Heart left ventricle (tissue), 16 donors: ENCODE results near the gene NMRK1. TPM values are rescaled to one million over a fixed set of nuclear protein-coding genes. Genes with fewer than 3 reads are reported as not detected.

Experiments used
- ATAC-seq, 4 donors: fragments of 200-7000 bp; cut with Tn5 transposase; one replicate each; pipeline ENCODE4 v1.9.1; 2020 to 2022; ENCODE audit warnings: moderate library complexity in 4 of 4, mild to moderate bottlenecking in 3 of 4, moderate number of reproducible peaks in 1 of 4
- DNase-seq, 5 donors: peaks; one replicate each; pipeline ENCODE4 v3.0.0-alpha.2; 2020
- H3K27ac ChIP-seq, 12 donors: fragments of 200-600 bp; sonication (generic) in 4 of 12; one replicate each; pipeline versions ENCODE4 v1.5.0 to v1.8.0; 2016 to 2022; ENCODE audit warnings: mild to moderate bottlenecking in 2 of 12
- H3K27me3 ChIP-seq, 9 donors: fragments of 200-600 bp; sonication (generic) in 2 of 9; one replicate each; pipeline versions ENCODE4 v1.5.1 to v1.8.0; 2016 to 2022; ENCODE audit warnings: mild to moderate bottlenecking in 3 of 9
- H3K36me3 ChIP-seq, 9 donors: fragments of 200-600 bp; sonication (generic) in 2 of 9; one replicate each; pipeline versions ENCODE4 v1.5.0 to v1.8.0; 2018 to 2022; ENCODE audit warnings: mild to moderate bottlenecking in 2 of 9
- H3K4me1 ChIP-seq, 12 donors: fragments of 200-600 bp; sonication (generic) in 4 of 12; one replicate each; pipeline versions ENCODE4 v1.5.0 to v1.8.0; 2016 to 2022; ENCODE audit warnings: mild to moderate bottlenecking in 3 of 12
- H3K4me3 ChIP-seq, 12 donors: fragments of 200-600 bp; sonication (generic) in 4 of 12; one replicate each; pipeline versions ENCODE4 v1.5.0 to v1.8.0; 2017 to 2022; ENCODE audit warnings: mild to moderate bottlenecking in 9 of 12, moderate library complexity in 4 of 12
- H3K9me3 ChIP-seq, 12 donors: fragments of 200-600 bp; sonication (generic) in 4 of 12; one replicate each; pipeline versions ENCODE4 v1.5.0 to v1.8.0; 2016 to 2022; ENCODE audit warnings: mild to moderate bottlenecking in 1 of 12
- CTCF ChIP-seq, 12 donors: fragments of 200-600 bp; sonication (generic) in 4 of 12; IDR thresholded peaks; one replicate each; pipeline versions ENCODE4 v1.5.0 to v1.8.0; 2018 to 2022; ENCODE audit warnings: antibody characterized with exemption in 12 of 12, mild to moderate bottlenecking in 5 of 12
- POLR2A ChIP-seq, 2 donors: fragments of 450-650 bp; IDR thresholded peaks; one replicate each; pipeline ENCODE4 v1.6.1; 2017; ENCODE audit warnings: antibody characterized with exemption in 2 of 2, mild to moderate bottlenecking in 2 of 2, moderate library complexity in 2 of 2
- WGBS, 4 donors: extraction: QIAGEN DNeasy Blood & Tissue Kit in 2 of 4; methylation state at CpG; one replicate each; pipeline versions ENCODE4 v1.1.5 to v1.1.7; 2013 to 2018; 5-methylcytosine and 5-hydroxymethylcytosine counted together
- intact Hi-C, 10 donors: fragments of 100-400 bp; cut with DNase I; formaldehyde crosslinking; loops; one replicate each; pipeline versions ENCODE4 v1.11.1 to v1.14.2; 2022
- polyA plus RNA-seq, 2 donors: library from polyadenylated mRNA; stranded (reverse); fragments of 200-250 nt; gene quantifications; one replicate each; pipeline ENCODE4 v1.2.3, GENCODE V29; 2013
- total RNA-seq, 9 donors: library from RNA; depleted of rRNA in 2 of 9; stranded (reverse); fragments of >200 nt in 2 of 9; fragmentation: NEBNext Ultra II Directional in 3 of 9; extraction: Animal tissue kit (Norgen Biotek cat#: 25700) in 3 of 9; gene quantifications; one replicate each; pipeline versions ENCODE4 v1.1.0 to v1.2.4, GENCODE V29; 2016 to 2023
- donor health status: ischemic (EF 13 %, LVEDD 7.1; RV severe dilation, severe dysfunction).
- donor health status: healthy with polysubstance abuse.
- donor health status: DM: no; HTN: yes; CAD: no.
- donor health status: DM: no; HTN: no; CAD: no.
- donor health status: ischemic (EF 25% LVEDD 6.9; RV normal size, moderate dysfunction).
- donor health status: ischemic (EF 25% LVEDD 5.7; RV mildly dilated, moderate dysfunction).
- donor health status: healthy.
- donor health status: DM: yes; HTN: yes; CAD: no.
- donor health status: ischemic (EF 35%, LVEDD 5.7; RV mildly dilated, moderate dysfunction).
- donor health status: nonischemic (EF 11% LVEDD 7.7; RV severe dilation, severe dysfunction).
- donor health status: DM: yes; HTN: yes; CAD: no.
- donor health status: PGD.
- donor health status: ischemic (EF 29% LVEDD 5.4; RV normal size, mild dysfunction).
- donor health status: nonischemic (EF 23%, LVEDD 6.1; RV moderate dilation, normal function).

Gene NMRK1
- total and polyA plus RNA-seq, 11 donors: 5.5 to 25.0 (median 11.3) TPM

- H3K27ac ChIP-seq: peak overlapping the region; percentile 81 to 99 (median 96)
- H3K4me1 ChIP-seq: peaks cover 0 to 80% (median 36%) of the 10 kb centered on the region in 12 donors
- TF ChIP-seq POLR2A (IDR thresholded peaks at IDR 0.05) (peak in 1 of 2 donors; percentile 9), CTCF (IDR thresholded peaks at IDR 0.05) (peak in 8 of 12 donors; percentile 16 to 39 (median 32))
- H3K9me3 ChIP-seq: no peaks in the 10 kb centered on the region
- intact Hi-C loops: loop anchor here in 7 of 10 donors (5.0 to 10.0 kb wide), 4 partner anchors 62 to 137 kb away; partner anchors contain the start of genes C9orf40 (in 6 of the 7) and CARNMT1 (in 2 of the 7)
- H3K4me3 ChIP-seq: peak overlapping the region; percentile 78 to 99 (median 95)
- DNase-seq (peak; percentile 67 to 87 (median 79)), ATAC-seq (peak in 3 of 4 donors; percentile 12 to 45 (median 34))
- WGBS, 4 donors: 0% methylated on average over 38 to 43 of the region's 43 CpGs
- H3K36me3 ChIP-seq: no peaks in the 10 kb centered on the region
- no peaks in the 10 kb centered on the region for H3K27me3 ChIP-seq
Measured at GRCh38 chr9:75088646-75089372, 854 bp upstream of the NMRK1 start.

- TF ChIP-seq CTCF (IDR thresholded peaks at IDR 0.05): peak in 1 of 12 donors; percentile 15
- no peak for TF ChIP-seq POLR2A (IDR thresholded peaks at IDR 0.05)
- 8 to 16% (median 13%) methylated on average over 20 of the region's 20 CpGs for WGBS, 4 donors
- intact Hi-C loops: loop anchor here in 7 of 10 donors (5.0 to 10.0 kb wide), 4 partner anchors 60 to 135 kb away; partner anchors contain the start of genes C9orf40 (in 6 of the 7) and CARNMT1 (in 2 of the 7)
Measured at GRCh38 chr9:75087289-75087823, 599 bp downstream of the NMRK1 start.

GRCh38 chr9:75086541-75087288 is 1.2 kb downstream of the NMRK1 start:
- no peaks in the 10 kb centered on the region for H3K9me3 ChIP-seq
- H3K27me3 ChIP-seq: no peaks in the 10 kb centered on the region
- H3K27ac ChIP-seq: peak overlapping the region; percentile 32 to 99 (median 95)
- no peak for TF ChIP-seq CTCF (IDR thresholded peaks at IDR 0.05)
- no peak for TF ChIP-seq POLR2A (IDR thresholded peaks at IDR 0.05)
- peak in 1 of 5 donors; percentile 37 for DNase-seq
- 51 to 64% (median 58%) methylated on average over 15 to 16 of the region's 16 CpGs for WGBS, 4 donors
- no peak for ATAC-seq
- peak overlapping the region; percentile 78 to 99 (median 95) for H3K4me3 ChIP-seq
- intact Hi-C loops: loop anchor here in 7 of 10 donors (5.0 to 10.0 kb wide), 4 partner anchors 59 to 134 kb away; partner anchors contain the start of genes C9orf40 (in 6 of the 7) and CARNMT1 (in 2 of the 7)
- H3K4me1 ChIP-seq: peaks cover 0 to 66% (median 41%) of the 10 kb centered on the region in 12 donors
- H3K36me3 ChIP-seq: peaks cover 0 to 15% (median 4%) of the 10 kb centered on the region in 9 donors

More at GRCh38 chr9:75087289-75087823, 599 bp downstream of the NMRK1 start:
- DNase-seq (peak in 1 of 5 donors; percentile 52), ATAC-seq (peak in 1 of 4 donors; percentile 30)
- Histone ChIP-seq H3K27me3 (no peaks in the 10 kb centered on the region), H3K27ac (peak overlapping the region; percentile 81 to 99 (median 95)), H3K4me3 (peak overlapping the region; percentile 78 to 99 (median 95)), H3K9me3 (no peaks in the 10 kb centered on the region), H3K4me1 (peaks cover 0 to 73% (median 44%) of the 10 kb centered on the region in 12 donors), H3K36me3 (peaks cover 0 to 8% (median under 1%) of the 10 kb centered on the region in 9 donors)
